Stomach (tissue), 9 donors: ENCODE results near the gene LNP1. TPM values are rescaled to one million over a fixed set of nuclear protein-coding genes. Genes with fewer than 3 reads are reported as not detected.

ENCODE experiments used
- DNase-seq, 2 donors: peaks; one replicate each; pipeline versions ENCODE4 v3.0.0 to v3.0.0-alpha.2; 2013 to 2019
- H3K27ac ChIP-seq, 5 donors: fragments of 200-600 bp in 4 of 5; sonication (generic) in 4 of 5; one replicate each; pipeline ENCODE4 v1.5.1; 2013 to 2019; ENCODE audit warnings: mild to moderate bottlenecking in 1 of 5, moderate library complexity in 1 of 5
- H3K27me3 ChIP-seq, 3 donors: fragments of 200-600 bp; sonication (generic); one replicate each; pipeline ENCODE4 v1.5.1; 2017 to 2019; ENCODE audit warnings: mixed run types in 1 of 3
- H3K36me3 ChIP-seq, 4 donors: fragments of 200-600 bp; sonication (generic); 1 replicate in 3 of 4; 2 replicates in 1 of 4; pipeline ENCODE4 v1.5.1; 2016 to 2019
- H3K4me1 ChIP-seq, 4 donors: fragments of 200-600 bp; sonication (generic); one replicate each; pipeline ENCODE4 v1.5.1; 2016 to 2019
- H3K4me3 ChIP-seq, 4 donors: fragments of 200-600 bp; sonication (generic) in 3 of 4; one replicate each; pipeline ENCODE4 v1.5.1; 2016 to 2019; ENCODE audit warnings: mild to moderate bottlenecking in 1 of 4
- H3K9me3 ChIP-seq, 4 donors: fragments of 200-600 bp; sonication (generic); one replicate each; pipeline ENCODE4 v1.5.1; 2016 to 2019
- EP300 ChIP-seq: sonication (generic); formaldehyde crosslinking; IDR thresholded peaks from one replicate; pipeline ENCODE4 v1.6.1; 2017; ENCODE audit warnings: antibody characterized with exemption
- POLR2A ChIP-seq, 4 donors: fragments of 450-650 bp; IDR thresholded peaks; one replicate each; pipeline ENCODE4 v1.6.1; 2016; ENCODE audit warnings: antibody characterized with exemption in 4 of 4, control low read depth in 2 of 4, mild to moderate bottlenecking in 1 of 4, moderate library complexity in 1 of 4
- POLR2AphosphoS5 ChIP-seq, 3 donors: sonication (generic); formaldehyde crosslinking; IDR thresholded peaks; one replicate each; pipeline ENCODE4 v1.6.1; 2016; ENCODE audit warnings: antibody characterized with exemption in 3 of 3
- WGBS, 5 donors: extraction: QIAGEN DNeasy Blood & Tissue Kit in 3 of 5; methylation state at CpG; one replicate each; pipeline versions ENCODE4 v1.1.5 to v1.1.7; 2013 to 2018; 5-methylcytosine and 5-hydroxymethylcytosine counted together
- intact Hi-C: fragments of 100-400 bp; cut with DNase I; formaldehyde crosslinking; loops from one replicate; pipeline ENCODE4 v1.15.1; 2023; ENCODE audit warnings: low total_unique reads
- polyA plus RNA-seq, 3 donors: library from polyadenylated mRNA; stranded (reverse); fragments of 200-250 nt; gene quantifications; one replicate each; pipeline ENCODE4 v1.2.3, GENCODE V29; 2013
- total RNA-seq, 5 donors: library from RNA; depleted of rRNA; stranded (reverse); fragments of >200 nt; gene quantifications; one replicate each; pipeline versions ENCODE4 v1.1.0 to v1.2.3, GENCODE V29; 2014 to 2016
- TF ChIP-seq, protein P1 (sequence below), 7 experiments: fragments of 450-650 bp in 4 of 7; fragments of 200-600 bp in 3 of 7; sonication (generic) in 3 of 7; IDR thresholded peaks; one replicate each; pipeline ENCODE4 v1.5.1; 2016 to 2019; ENCODE audit warnings: antibody characterized with exemption in 7 of 7, control low read depth in 2 of 7, mild to moderate bottlenecking in 1 of 7
- donor health status: healthy with polysubstance abuse.
- donor health status: Bipolar disorder and iron deficiency.
- donor health status: healthy.

Gene LNP1
- total and polyA plus RNA-seq, 8 donors: 0.58 to 4.0 (median 1.6) TPM; not detected in 3

DNA sequence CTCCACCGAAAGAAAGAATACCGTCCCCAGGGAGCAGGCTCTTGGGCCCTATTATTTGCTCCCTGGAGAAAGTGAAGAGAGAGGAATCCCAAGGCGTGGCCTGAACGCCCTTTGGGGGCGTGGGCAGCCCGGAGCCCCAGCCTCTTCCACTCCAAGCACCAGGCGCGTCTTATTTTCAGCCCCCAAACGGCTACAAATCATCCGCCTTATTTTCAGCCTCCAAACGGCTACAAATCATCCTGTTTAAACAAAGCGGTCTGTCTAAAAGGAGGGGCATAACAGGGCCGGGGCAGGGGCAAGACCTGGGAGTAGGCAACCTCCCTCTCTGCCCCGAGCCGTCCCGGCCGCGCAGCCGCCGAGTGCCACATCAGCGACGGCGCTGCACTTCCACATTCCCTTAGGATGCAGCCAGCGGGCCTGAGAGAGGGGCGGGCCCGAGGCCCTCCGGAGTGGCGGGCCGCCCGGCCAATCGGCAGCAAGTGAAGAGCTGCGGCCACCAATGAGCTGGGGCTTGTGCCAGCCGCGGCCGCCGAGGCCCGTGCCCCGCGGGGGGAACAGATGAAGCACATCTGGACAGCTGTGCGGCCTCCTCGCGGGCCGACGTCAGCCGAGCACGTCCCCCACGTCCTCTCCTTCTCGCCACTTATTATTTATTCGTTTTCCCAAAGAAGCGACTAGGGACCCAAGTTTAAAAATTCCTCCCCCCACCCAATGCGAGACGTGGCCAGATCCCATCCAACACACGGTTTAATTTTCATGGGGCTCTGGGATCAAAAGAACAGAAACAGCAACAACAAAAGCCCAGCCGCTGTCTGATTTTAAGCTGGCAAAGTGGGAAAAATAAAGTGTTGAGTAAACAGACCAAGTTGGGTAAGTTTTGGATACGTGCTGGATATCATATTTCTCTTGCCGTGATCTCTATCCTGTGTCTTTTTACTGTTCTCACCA is 91.0 kb downstream of the LNP1 start, which contains the start of gene TMEM45A:
Gene TMEM45A (plus strand): TSS at position 561 of the 948 bp plus-strand sequence. CDS start 62,593 bp downstream, outside the sequence.
- intact Hi-C loops: no loop called here
- Histone ChIP-seq H3K9me3 (no peaks in the 10 kb centered on the region), H3K4me1 (peaks cover 5 to 15% (median 12%) of the 10 kb centered on the region in 4 donors), H3K27ac (peak within 1 kb of the TSS; percentile 77 to 86 (median 81)), H3K4me3 (peak within 1 kb of the TSS; percentile 50 to 60 (median 56)), H3K27me3 (no peaks in the 10 kb centered on the region), H3K36me3 (no peaks in the 10 kb centered on the region)
- peak; percentile 97 for DNase-seq
- WGBS, 5 donors: 0 to 2% (median 1%) methylated on average over 30 to 56 of the region's 56 CpGs
- TF ChIP-seq POLR2A (IDR thresholded peaks at IDR 0.05) (no peak), EP300 (no peak), POLR2AphosphoS5 (IDR thresholded peaks at IDR 0.05) (peak; percentile 62 to 81 (median 78))
- TF ChIP-seq, protein P1, sequence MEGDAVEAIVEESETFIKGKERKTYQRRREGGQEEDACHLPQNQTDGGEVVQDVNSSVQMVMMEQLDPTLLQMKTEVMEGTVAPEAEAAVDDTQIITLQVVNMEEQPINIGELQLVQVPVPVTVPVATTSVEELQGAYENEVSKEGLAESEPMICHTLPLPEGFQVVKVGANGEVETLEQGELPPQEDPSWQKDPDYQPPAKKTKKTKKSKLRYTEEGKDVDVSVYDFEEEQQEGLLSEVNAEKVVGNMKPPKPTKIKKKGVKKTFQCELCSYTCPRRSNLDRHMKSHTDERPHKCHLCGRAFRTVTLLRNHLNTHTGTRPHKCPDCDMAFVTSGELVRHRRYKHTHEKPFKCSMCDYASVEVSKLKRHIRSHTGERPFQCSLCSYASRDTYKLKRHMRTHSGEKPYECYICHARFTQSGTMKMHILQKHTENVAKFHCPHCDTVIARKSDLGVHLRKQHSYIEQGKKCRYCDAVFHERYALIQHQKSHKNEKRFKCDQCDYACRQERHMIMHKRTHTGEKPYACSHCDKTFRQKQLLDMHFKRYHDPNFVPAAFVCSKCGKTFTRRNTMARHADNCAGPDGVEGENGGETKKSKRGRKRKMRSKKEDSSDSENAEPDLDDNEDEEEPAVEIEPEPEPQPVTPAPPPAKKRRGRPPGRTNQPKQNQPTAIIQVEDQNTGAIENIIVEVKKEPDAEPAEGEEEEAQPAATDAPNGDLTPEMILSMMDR (IDR thresholded peaks at IDR 0.05): no peak

DNA sequence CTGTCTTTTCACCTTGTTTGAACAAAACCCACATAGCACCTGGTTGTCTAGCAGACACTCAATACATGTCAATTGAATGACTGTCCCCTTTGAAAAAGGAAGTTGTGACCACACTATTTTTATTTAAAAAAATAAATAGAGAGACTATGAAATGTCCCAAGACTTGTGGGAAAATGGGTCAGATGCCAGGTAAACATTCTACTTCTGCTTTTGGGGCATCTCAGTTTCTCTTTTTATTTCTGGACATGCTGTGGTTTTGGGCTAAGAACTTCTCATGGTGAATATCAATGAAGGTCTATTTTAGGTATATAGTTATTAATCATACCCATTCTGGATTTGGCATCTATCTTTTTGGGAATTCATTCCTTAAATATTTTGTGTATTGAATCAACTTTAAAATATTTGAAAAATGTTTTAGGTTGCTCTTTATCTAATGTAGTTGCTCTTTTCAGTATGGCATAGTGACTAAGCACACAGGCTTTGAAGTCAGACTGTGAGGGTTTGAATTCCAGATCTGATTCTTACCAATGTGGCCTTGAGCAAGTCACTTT is 95.4 kb downstream of the LNP1 start:
- no peak for DNase-seq
- no peaks in the 10 kb centered on the region for H3K27me3 ChIP-seq
- H3K27ac ChIP-seq: peak overlapping the region in 1 of 5 donors; percentile 15
- peaks cover 3 to 11% (median 8%) of the 10 kb centered on the region in 4 donors for H3K4me1 ChIP-seq
- intact Hi-C loops: no loop called here
- H3K4me3 ChIP-seq: no peak overlapping the region
- no peaks in the 10 kb centered on the region for H3K36me3 ChIP-seq
- H3K9me3 ChIP-seq: no peaks in the 10 kb centered on the region
- TF ChIP-seq POLR2A (IDR thresholded peaks at IDR 0.05) (no peak), EP300 (no peak), POLR2AphosphoS5 (IDR thresholded peaks at IDR 0.05) (no peak)
- TF ChIP-seq, protein P1 (IDR thresholded peaks at IDR 0.05): no peak

DNA sequence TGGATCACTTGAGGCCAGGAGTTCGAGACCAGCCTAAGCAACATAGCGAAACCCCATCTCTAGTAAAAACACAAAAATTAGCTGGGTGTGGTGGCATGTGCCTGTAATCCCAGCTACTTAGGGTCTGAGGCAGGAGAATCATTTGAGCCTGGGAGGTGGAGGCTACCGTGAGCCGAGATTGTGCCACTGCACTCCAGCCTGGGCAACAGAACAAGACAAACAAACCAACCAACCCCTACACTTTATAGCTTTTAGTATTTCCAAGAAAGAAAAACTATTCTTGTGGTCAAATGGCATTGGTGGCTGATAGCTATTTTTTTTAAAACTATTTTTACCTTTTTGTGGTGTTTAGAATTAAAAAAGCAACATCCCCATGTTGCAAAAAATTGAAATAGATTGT is 98.3 kb downstream of the LNP1 start:
- TF ChIP-seq, protein P1 (IDR thresholded peaks at IDR 0.05): no peak
- no peak for TF ChIP-seq POLR2A (IDR thresholded peaks at IDR 0.05)
- TF ChIP-seq EP300: no peak
- TF ChIP-seq POLR2AphosphoS5 (IDR thresholded peaks at IDR 0.05): no peak
- Histone ChIP-seq H3K4me3 (no peak overlapping the region), H3K36me3 (no peaks in the 10 kb centered on the region), H3K27me3 (no peaks in the 10 kb centered on the region), H3K27ac (no peak overlapping the region), H3K9me3 (no peaks in the 10 kb centered on the region), H3K4me1 (no peaks in the 10 kb centered on the region)
- DNase-seq: no peak
- 94 to 99% (median 97%) methylated on average over 4 of the region's 4 CpGs for WGBS, 5 donors
- intact Hi-C loops: no loop called here

DNA sequence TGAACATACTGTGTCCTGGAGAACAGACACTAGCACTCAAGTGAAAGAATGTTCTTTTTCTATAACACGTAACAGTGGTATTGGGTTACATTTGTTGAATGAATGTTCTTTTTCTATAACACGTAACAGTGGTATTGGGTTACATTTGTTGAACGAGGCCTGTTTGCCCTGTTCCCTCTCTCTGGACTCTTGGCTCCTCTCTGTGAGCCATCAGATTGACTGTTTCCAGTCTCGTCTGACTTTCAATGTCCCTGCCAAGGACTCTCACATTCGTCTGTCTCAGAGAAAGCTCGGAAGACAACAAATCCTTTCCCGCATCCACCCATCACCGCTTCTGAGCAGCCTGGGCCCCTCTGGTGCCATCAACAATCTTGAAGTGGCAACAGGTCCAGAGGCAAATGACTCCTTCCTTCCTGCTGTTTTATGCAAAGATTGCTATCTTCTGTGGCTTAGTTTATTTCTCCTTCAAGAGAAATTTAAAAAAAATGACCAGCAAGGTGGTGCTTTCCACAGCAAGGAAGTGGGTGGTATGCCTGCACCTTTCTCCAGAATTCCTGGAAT is 99.1 kb downstream of the LNP1 start:
- Histone ChIP-seq H3K27me3 (no peaks in the 10 kb centered on the region), H3K36me3 (no peaks in the 10 kb centered on the region), H3K4me3 (no peak overlapping the region), H3K9me3 (no peaks in the 10 kb centered on the region), H3K4me1 (no peaks in the 10 kb centered on the region), H3K27ac (no peak overlapping the region)
- DNase-seq: no peak
- WGBS, 5 donors: 77 to 89% (median 78%) methylated on average over 8 of the region's 8 CpGs
- TF ChIP-seq POLR2A (IDR thresholded peaks at IDR 0.05): no peak
- TF ChIP-seq POLR2AphosphoS5 (IDR thresholded peaks at IDR 0.05): no peak
- TF ChIP-seq, protein P1 (IDR thresholded peaks at IDR 0.05): no peak
- TF ChIP-seq EP300: no peak
- intact Hi-C loops: no loop called here
